ENCODE data around the gene WDR88. TPM values are rescaled to one million over a fixed set of nuclear protein-coding genes. Genes with fewer than 3 reads are reported as not detected.
"Not testable (repeated sequence)": the region's sequence is repeated elsewhere in the genome, so short reads cannot be mapped to it uniquely, and the experiment has no call there.

WDR88 gene
- total RNA-seq, 1 donor from 2014 or later = not detected

- no peaks in the 10 kb centered on the region for H3K9me3 ChIP-seq
- no peak for DNase-seq (ENCODE audit: low spot score in 2 of 2)
- H3K36me3 ChIP-seq = no peaks in the 10 kb centered on the region
- peaks cover 0 to 5% of the 10 kb centered on the region in 2 donors for H3K4me1 ChIP-seq
- H3K27ac ChIP-seq = no peak overlapping the region
- TF ChIP-seq, protein P1, sequence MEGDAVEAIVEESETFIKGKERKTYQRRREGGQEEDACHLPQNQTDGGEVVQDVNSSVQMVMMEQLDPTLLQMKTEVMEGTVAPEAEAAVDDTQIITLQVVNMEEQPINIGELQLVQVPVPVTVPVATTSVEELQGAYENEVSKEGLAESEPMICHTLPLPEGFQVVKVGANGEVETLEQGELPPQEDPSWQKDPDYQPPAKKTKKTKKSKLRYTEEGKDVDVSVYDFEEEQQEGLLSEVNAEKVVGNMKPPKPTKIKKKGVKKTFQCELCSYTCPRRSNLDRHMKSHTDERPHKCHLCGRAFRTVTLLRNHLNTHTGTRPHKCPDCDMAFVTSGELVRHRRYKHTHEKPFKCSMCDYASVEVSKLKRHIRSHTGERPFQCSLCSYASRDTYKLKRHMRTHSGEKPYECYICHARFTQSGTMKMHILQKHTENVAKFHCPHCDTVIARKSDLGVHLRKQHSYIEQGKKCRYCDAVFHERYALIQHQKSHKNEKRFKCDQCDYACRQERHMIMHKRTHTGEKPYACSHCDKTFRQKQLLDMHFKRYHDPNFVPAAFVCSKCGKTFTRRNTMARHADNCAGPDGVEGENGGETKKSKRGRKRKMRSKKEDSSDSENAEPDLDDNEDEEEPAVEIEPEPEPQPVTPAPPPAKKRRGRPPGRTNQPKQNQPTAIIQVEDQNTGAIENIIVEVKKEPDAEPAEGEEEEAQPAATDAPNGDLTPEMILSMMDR (IDR thresholded peaks at IDR 0.05) = no peak
- H3K4me3 ChIP-seq = no peak overlapping the region
- no peaks in the 10 kb centered on the region for H3K27me3 ChIP-seq
- intact Hi-C loops (cut with DNase I) = loop anchor here (2.0 kb wide), 1 partner anchor 66 kb away; no protein-coding TSS in a partner anchor
Measured at GRCh38 chr19:33186431-33187182, 54.7 kb downstream of the WDR88 start.

DNA sequence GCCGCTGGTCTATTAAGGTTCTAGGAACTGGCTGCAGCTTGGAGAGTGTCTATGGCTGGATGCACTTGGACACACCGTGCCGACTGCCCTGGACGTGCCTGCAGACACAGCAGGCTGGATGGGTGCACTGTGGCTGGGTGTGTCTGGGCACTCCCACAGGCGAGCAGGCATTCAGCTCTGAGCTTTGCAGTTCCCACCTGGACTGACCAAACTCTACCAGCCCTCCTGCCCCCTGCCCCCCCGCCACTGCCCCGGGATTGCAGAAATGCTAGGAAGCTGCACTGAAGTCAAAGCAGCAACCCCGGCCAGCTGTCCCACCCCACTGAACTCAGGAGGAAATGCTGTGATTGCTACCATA, 55.2 kb downstream of the WDR88 start:
- DNase-seq (ENCODE audit: low spot score in 2 of 2) = no peak
- intact Hi-C loops (cut with DNase I) = loop anchor here (2.0 kb wide), 1 partner anchor 66 kb away; no protein-coding TSS in a partner anchor

GRCh38 chr19:33189453-33189852, 57.5 kb downstream of the WDR88 start:
- TF ChIP-seq, protein P1 (IDR thresholded peaks at IDR 0.05) = no peak
- Histone ChIP-seq H3K4me3 (no peak overlapping the region), H3K27ac (no peak overlapping the region), H3K9me3 (no peaks in the 10 kb centered on the region), H3K4me1 (peaks cover 0 to 3% of the 10 kb centered on the region in 2 donors), H3K27me3 (no peaks in the 10 kb centered on the region), H3K36me3 (no peaks in the 10 kb centered on the region)
- intact Hi-C loops (cut with DNase I) = no loop called here
- DNase-seq (ENCODE audit: low spot score in 2 of 2) = no peak

More for the DNA sequence above, 55.2 kb downstream of the WDR88 start:
- TF ChIP-seq, protein P1 (IDR thresholded peaks at IDR 0.05) = no peak
- H3K4me1 ChIP-seq = peaks cover 0 to 5% of the 10 kb centered on the region in 2 donors
- no peak overlapping the region for H3K27ac ChIP-seq
- no peak overlapping the region for H3K4me3 ChIP-seq
- no peaks in the 10 kb centered on the region for H3K27me3 ChIP-seq
- H3K36me3 ChIP-seq = no peaks in the 10 kb centered on the region
- H3K9me3 ChIP-seq = no peaks in the 10 kb centered on the region

GRCh38 chr19:33191092-33191491, 59.2 kb downstream of the WDR88 start:
- H3K36me3 ChIP-seq; intact Hi-C loops (cut with DNase I); H3K27ac ChIP-seq; H3K4me3 ChIP-seq; H3K4me1 ChIP-seq; H3K27me3 ChIP-seq; H3K9me3 ChIP-seq; DNase-seq (ENCODE audit: low spot score in 2 of 2): not testable (repeated sequence)

DNA sequence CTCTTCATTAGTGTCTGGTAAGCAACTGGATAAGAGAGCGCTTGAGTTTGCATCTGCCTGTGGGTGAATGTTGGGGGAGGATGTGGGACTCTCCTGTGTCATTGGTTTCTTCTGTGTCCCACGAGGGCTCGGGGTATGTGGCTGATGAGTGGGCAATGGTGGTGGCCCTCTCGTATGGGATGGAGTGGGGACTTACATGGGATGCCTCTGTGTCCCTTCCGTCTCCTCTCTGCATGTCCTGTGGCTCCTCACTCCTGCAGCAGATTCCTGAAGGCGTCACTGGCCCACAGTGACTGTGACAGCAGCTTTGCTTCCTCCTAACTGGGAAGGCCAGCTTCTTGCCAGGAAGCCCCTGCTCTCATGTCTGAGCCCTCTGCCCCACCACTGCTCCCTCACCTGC, 59.6 kb downstream of the WDR88 start:
- no peak for DNase-seq (ENCODE audit: low spot score in 2 of 2)

DNA sequence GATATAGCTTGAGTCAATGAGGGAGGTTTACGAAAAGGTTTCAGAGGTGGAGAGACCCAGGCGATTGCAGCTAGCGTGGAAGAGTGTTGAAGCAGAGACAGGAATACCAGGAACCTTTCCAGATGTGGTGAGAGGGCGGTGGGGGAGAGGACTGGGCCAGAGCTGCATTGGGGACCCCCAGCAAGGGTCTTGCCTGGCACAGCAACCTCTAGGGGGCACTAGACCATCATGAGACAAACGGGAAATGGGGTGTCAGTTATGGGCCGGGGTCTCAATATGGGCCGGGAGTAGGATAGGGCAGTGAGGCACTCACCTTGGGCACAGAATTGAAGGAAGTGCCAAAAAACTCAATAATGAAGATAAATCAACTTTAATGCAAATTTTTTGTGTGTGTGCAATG, 60.1 kb downstream of the WDR88 start:
- TF ChIP-seq, protein P1 (IDR thresholded peaks at IDR 0.05) = no peak
- no peak for DNase-seq (ENCODE audit: low spot score in 2 of 2)
- intact Hi-C loops (cut with DNase I) = no loop called here
- Histone ChIP-seq H3K27ac (no peak overlapping the region), H3K9me3 (no peaks in the 10 kb centered on the region), H3K4me1 (peaks cover 0 to 10% of the 10 kb centered on the region in 2 donors), H3K4me3 (no peak overlapping the region), H3K36me3 (no peaks in the 10 kb centered on the region), H3K27me3 (no peaks in the 10 kb centered on the region)

More for the DNA sequence above, 59.6 kb downstream of the WDR88 start:
- TF ChIP-seq, protein P1 (IDR thresholded peaks at IDR 0.05) = no peak
- H3K9me3 ChIP-seq = no peaks in the 10 kb centered on the region
- no peak overlapping the region for H3K4me3 ChIP-seq
- intact Hi-C loops (cut with DNase I) = no loop called here
- no peaks in the 10 kb centered on the region for H3K27me3 ChIP-seq
- H3K27ac ChIP-seq = no peak overlapping the region
- H3K4me1 ChIP-seq = peaks cover 0 to 10% of the 10 kb centered on the region in 2 donors
- H3K36me3 ChIP-seq = no peaks in the 10 kb centered on the region
